ENCODE results near the gene RALGDS. TPM values are rescaled to one million over a fixed set of nuclear protein-coding genes. Genes with fewer than 3 reads are reported as not detected.

RALGDS gene
- total RNA-seq, 2 experiments from 2014 or later: 23.8 to 28.2 TPM

GRCh38 chr9:133161547-133161950, 40.5 kb upstream of the RALGDS start:
- CTCF ChIA-PET (ENCODE audit: unreplicated experiment): no interaction called here
- POLR2A ChIA-PET: no interaction called here
- Histone ChIP-seq H3K27ac (ENCODE audit: low read depth, low read length, poor library complexity, severe bottlenecking) (no peak overlapping the region), H3K4me1 (ENCODE audit: insufficient read depth, low read length, poor library complexity, severe bottlenecking) (peaks cover 10% of the 10 kb centered on the region), H2AFZ (ENCODE audit: low read length) (no peak overlapping the region), H3K4me2 (ENCODE audit: low read length) (no peak overlapping the region), H4K20me1 (ENCODE audit: insufficient read depth, low read length) (no peaks in the 10 kb centered on the region), H3K9me2 (ENCODE audit: insufficient read depth, low read length) (no peaks in the 10 kb centered on the region), H3K9me3 (ENCODE audit: low read length) (no peaks in the 10 kb centered on the region), H3K36me3 (ENCODE audit: insufficient read depth, low read length) (no peaks in the 10 kb centered on the region), H3K79me2 (ENCODE audit: insufficient read depth, low read depth, low read length) (no peaks in the 10 kb centered on the region), H3K4me3 (ENCODE audit: low read depth, low read length, poor library complexity, severe bottlenecking) (no peak overlapping the region)
- intact Hi-C loops (cut with micrococcal nuclease; ENCODE audit: unreplicated experiment): no loop called here
- no peak for DNase-seq (ENCODE audit: low spot score)
- no TSS peak for BruUV-seq (replicated peaks)
- TF ChIP-seq CTCF (conservative IDR thresholded peaks at IDR 0.05; ENCODE audit: low read length) (no peak), EZH2phosphoT487 (IDR thresholded peaks at IDR 0.05; ENCODE audit: borderline replicate concordance, low read depth, low read length) (no peak)

GRCh38 chr9:133160742-133161546, 39.9 kb upstream of the RALGDS start:
- Histone ChIP-seq H3K4me1 (ENCODE audit: insufficient read depth, low read length, poor library complexity, severe bottlenecking) (peaks cover 10% of the 10 kb centered on the region), H4K20me1 (ENCODE audit: insufficient read depth, low read length) (no peaks in the 10 kb centered on the region), H3K79me2 (ENCODE audit: insufficient read depth, low read depth, low read length) (no peaks in the 10 kb centered on the region), H3K4me2 (ENCODE audit: low read length) (no peak overlapping the region), H3K36me3 (ENCODE audit: insufficient read depth, low read length) (no peaks in the 10 kb centered on the region), H3K9me3 (ENCODE audit: low read length) (no peaks in the 10 kb centered on the region), H3K4me3 (ENCODE audit: low read depth, low read length, poor library complexity, severe bottlenecking) (no peak overlapping the region), H2AFZ (ENCODE audit: low read length) (no peak overlapping the region), H3K27ac (ENCODE audit: low read depth, low read length, poor library complexity, severe bottlenecking) (no peak overlapping the region), H3K9me2 (ENCODE audit: insufficient read depth, low read length) (no peaks in the 10 kb centered on the region)
- peak; percentile 68 for DNase-seq (ENCODE audit: low spot score)
- ChIA-PET POLR2A (no interaction called here), CTCF (ENCODE audit: unreplicated experiment) (no interaction called here)
- TF ChIP-seq EZH2phosphoT487 (IDR thresholded peaks at IDR 0.05; ENCODE audit: borderline replicate concordance, low read depth, low read length) (no peak), CTCF (conservative IDR thresholded peaks at IDR 0.05; ENCODE audit: low read length) (peak; percentile 78)
- BruUV-seq (replicated peaks): no TSS peak
- intact Hi-C loops (cut with micrococcal nuclease; ENCODE audit: unreplicated experiment): no loop called here

- Histone ChIP-seq H3K79me2 (ENCODE audit: insufficient read depth, low read depth, low read length) (no peaks in the 10 kb centered on the region), H2AFZ (ENCODE audit: low read length) (no peak overlapping the region), H4K20me1 (ENCODE audit: insufficient read depth, low read length) (no peaks in the 10 kb centered on the region), H3K4me1 (ENCODE audit: insufficient read depth, low read length, poor library complexity, severe bottlenecking) (peaks cover 5% of the 10 kb centered on the region), H3K4me2 (ENCODE audit: low read length) (no peak overlapping the region), H3K9me3 (ENCODE audit: low read length) (no peaks in the 10 kb centered on the region), H3K27ac (ENCODE audit: low read depth, low read length, poor library complexity, severe bottlenecking) (no peak overlapping the region), H3K4me3 (ENCODE audit: low read depth, low read length, poor library complexity, severe bottlenecking) (no peak overlapping the region), H3K36me3 (ENCODE audit: insufficient read depth, low read length) (no peaks in the 10 kb centered on the region), H3K9me2 (ENCODE audit: insufficient read depth, low read length) (no peaks in the 10 kb centered on the region)
- TF ChIP-seq CTCF (conservative IDR thresholded peaks at IDR 0.05; ENCODE audit: low read length): no peak
- no peak for DNase-seq (ENCODE audit: low spot score)
- intact Hi-C loops (cut with micrococcal nuclease; ENCODE audit: unreplicated experiment): no loop called here
- ChIA-PET CTCF (ENCODE audit: unreplicated experiment) (no interaction called here), POLR2A (no interaction called here)
- no TSS peak for BruUV-seq (replicated peaks)
Observed at GRCh38 chr9:133158695-133159094, 37.7 kb upstream of the RALGDS start.

Measured in OCI-LY7 (cell line).